Heart right ventricle (tissue), 16 donors: ENCODE measurements around the gene ST6GALNAC4. TPM values are rescaled to one million over a fixed set of nuclear protein-coding genes. Genes with fewer than 3 reads are reported as not detected.
"Not testable (repeated sequence)": the region's sequence is repeated elsewhere in the genome, so short reads cannot be mapped to it uniquely, and the experiment has no call there.

Experiments
- ATAC-seq, 8 donors: fragments of 200-7000 bp; cut with Tn5 transposase; one replicate each; pipeline ENCODE4 v1.9.1; 2020; ENCODE audit warnings: mild to moderate bottlenecking in 8 of 8, moderate library complexity in 8 of 8, moderate number of reproducible peaks in 1 of 8
- DNase-seq, 2 donors: peaks; one replicate each; pipeline ENCODE4 v3.0.0-alpha.2; 2020
- H3K27ac ChIP-seq, 10 donors: fragments of 200-600 bp; sonication (generic) in 2 of 10; one replicate each; pipeline versions ENCODE4 v1.5.0 to v1.8.0; 2020 to 2022; ENCODE audit warnings: mild to moderate bottlenecking in 3 of 10
- H3K27me3 ChIP-seq, 7 donors: fragments of 200-600 bp; one replicate each; pipeline ENCODE4 v1.8.0; 2021 to 2022; ENCODE audit warnings: mild to moderate bottlenecking in 2 of 7
- H3K36me3 ChIP-seq, 9 donors: fragments of 200-600 bp; sonication (generic) in 1 of 9; one replicate each; pipeline versions ENCODE4 v1.5.0 to v1.8.0; 2020 to 2022; ENCODE audit warnings: mild to moderate bottlenecking in 2 of 9
- H3K4me1 ChIP-seq, 9 donors: fragments of 200-600 bp; sonication (generic) in 1 of 9; one replicate each; pipeline versions ENCODE4 v1.5.0 to v1.8.0; 2020 to 2022; ENCODE audit warnings: mild to moderate bottlenecking in 4 of 9
- H3K4me3 ChIP-seq, 10 donors: fragments of 200-600 bp; sonication (generic) in 2 of 10; one replicate each; pipeline versions ENCODE4 v1.5.0 to v1.8.0; 2020 to 2022; ENCODE audit warnings: mild to moderate bottlenecking in 7 of 10, moderate library complexity in 2 of 10
- H3K9me3 ChIP-seq, 11 donors: fragments of 200-600 bp in 10 of 11; sonication (generic) in 2 of 11; one replicate each; pipeline versions ENCODE4 v1.5.0 to v1.8.0; 2013 to 2022; ENCODE audit warnings: mild to moderate bottlenecking in 2 of 11, control low read depth in 1 of 11, moderate library complexity in 1 of 11
- WGBS, 2 donors: extraction: QIAGEN DNeasy Blood & Tissue Kit; methylation state at CpG; one replicate each; pipeline ENCODE4 v1.1.7; 2013; ENCODE audit warnings: inconsistent platforms in 1 of 2; 5-methylcytosine and 5-hydroxymethylcytosine counted together
- intact Hi-C, 10 donors: fragments of 100-400 bp; cut with DNase I; formaldehyde crosslinking; loops; one replicate each; pipeline versions ENCODE4 v1.11.1 to v1.14.2; 2022
- polyA plus RNA-seq, 2 donors: library from polyadenylated mRNA; stranded (reverse); fragments of 200-250 nt; gene quantifications; one replicate each; pipeline ENCODE4 v1.2.3, GENCODE V29; 2013
- total RNA-seq, 10 donors: library from RNA; stranded (reverse); fragmentation: NEBNext Ultra II Directional in 3 of 10; extraction: Animal tissue kit (Norgen Biotek cat#: 25700) in 3 of 10; gene quantifications; one replicate each; pipeline versions ENCODE4 v1.2.1 to v1.2.4, GENCODE V29; 2021 to 2023
- TF ChIP-seq, protein P1 (sequence below), 9 donors: fragments of 200-600 bp; sonication (generic) in 2 of 9; IDR thresholded peaks; one replicate each; pipeline versions ENCODE4 v1.5.0 to v1.8.0; 2021 to 2022; ENCODE audit warnings: antibody characterized with exemption in 9 of 9, mild to moderate bottlenecking in 5 of 9, moderate library complexity in 1 of 9
- donor health status: Arrhythmogenic right ventricular cardiomyopathy.
- donor health status: ischemic (EF 13 %, LVEDD 7.1; RV severe dilation, severe dysfunction).
- donor health status: healthy with polysubstance abuse.
- donor health status: DM: no; HTN: yes; CAD: no.
- donor health status: DM: no; HTN: no; CAD: no.
- donor health status: ischemic (EF 25% LVEDD 6.9; RV normal size, moderate dysfunction).
- donor health status: ischemic (EF 25% LVEDD 5.7; RV mildly dilated, moderate dysfunction).
- donor health status: healthy.
- donor health status: DM: yes; HTN: yes; CAD: no.
- donor health status: Ischemic cardiomyopathy.
- donor health status: ischemic (EF 35%, LVEDD 5.7; RV mildly dilated, moderate dysfunction).
- donor health status: nonischemic (EF 11% LVEDD 7.7; RV severe dilation, severe dysfunction).
- donor health status: DM: yes; HTN: yes; CAD: no.
- donor health status: PGD.
- donor health status: ischemic (EF 29% LVEDD 5.4; RV normal size, mild dysfunction).
- donor health status: nonischemic (EF 23%, LVEDD 6.1; RV moderate dilation, normal function).

Gene ST6GALNAC4
- total and polyA plus RNA-seq, 12 donors, result 10.8 to 52.9 (median 33.9) TPM

DNA sequence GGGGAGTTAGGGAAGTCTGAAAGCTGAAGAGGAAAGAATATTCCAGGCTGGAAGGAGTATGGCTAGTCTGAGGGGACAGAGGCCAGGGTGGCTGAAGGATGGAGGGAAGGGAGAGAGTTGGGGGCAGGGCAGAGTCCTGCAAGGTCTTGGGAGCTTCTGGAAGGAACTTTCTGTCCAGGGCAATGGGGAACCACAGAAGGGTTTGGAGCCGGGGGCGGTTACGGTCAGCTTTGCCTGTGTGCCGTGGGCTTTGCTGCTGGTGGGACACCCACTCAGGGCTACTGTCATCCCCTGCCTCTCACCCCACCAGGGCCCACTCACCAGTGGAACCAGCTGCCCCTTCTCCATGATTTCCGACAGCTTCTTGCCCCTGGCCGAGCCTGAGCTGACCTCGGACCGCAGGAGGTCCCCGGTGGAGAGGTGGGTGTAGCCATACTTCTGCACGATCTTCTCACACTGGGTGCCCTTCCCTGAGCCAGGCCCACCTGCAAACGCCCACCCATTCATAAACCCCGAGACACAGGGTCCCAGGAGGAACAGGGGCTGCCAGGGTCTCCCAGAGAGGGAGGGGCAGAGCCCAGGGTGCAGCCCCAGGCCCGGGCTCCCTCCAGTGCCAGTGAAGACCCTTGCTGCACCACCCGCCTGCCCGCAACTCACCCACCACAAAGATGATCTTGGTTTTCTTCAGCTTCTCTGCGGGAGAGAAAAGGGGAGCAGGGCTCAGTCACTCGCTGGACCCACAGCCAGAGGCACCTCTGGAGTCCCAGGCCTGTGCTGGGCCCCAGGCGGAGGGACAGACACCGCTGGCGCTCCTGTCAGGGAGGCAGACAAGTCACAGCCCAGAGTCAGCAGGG, 44.2 kb downstream of the ST6GALNAC4 start:
- peaks cover 18 to 78% (median 56%) of the 10 kb centered on the region in 9 donors for H3K4me1 ChIP-seq
- TF ChIP-seq, protein P1, sequence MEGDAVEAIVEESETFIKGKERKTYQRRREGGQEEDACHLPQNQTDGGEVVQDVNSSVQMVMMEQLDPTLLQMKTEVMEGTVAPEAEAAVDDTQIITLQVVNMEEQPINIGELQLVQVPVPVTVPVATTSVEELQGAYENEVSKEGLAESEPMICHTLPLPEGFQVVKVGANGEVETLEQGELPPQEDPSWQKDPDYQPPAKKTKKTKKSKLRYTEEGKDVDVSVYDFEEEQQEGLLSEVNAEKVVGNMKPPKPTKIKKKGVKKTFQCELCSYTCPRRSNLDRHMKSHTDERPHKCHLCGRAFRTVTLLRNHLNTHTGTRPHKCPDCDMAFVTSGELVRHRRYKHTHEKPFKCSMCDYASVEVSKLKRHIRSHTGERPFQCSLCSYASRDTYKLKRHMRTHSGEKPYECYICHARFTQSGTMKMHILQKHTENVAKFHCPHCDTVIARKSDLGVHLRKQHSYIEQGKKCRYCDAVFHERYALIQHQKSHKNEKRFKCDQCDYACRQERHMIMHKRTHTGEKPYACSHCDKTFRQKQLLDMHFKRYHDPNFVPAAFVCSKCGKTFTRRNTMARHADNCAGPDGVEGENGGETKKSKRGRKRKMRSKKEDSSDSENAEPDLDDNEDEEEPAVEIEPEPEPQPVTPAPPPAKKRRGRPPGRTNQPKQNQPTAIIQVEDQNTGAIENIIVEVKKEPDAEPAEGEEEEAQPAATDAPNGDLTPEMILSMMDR (IDR thresholded peaks at IDR 0.05), result no peak
- H3K27me3 ChIP-seq, result peaks cover 0 to 8% (median 0%) of the 10 kb centered on the region in 7 donors
- peak overlapping the region in 5 of 10 donors; percentile 28 to 91 (median 88) for H3K27ac ChIP-seq
- ATAC-seq (no peak), DNase-seq (no peak)
- no peaks in the 10 kb centered on the region for H3K9me3 ChIP-seq
- intact Hi-C loops, result loop anchor here (5.0 to 10.0 kb wide), 11 partner anchors 45 to 280 kb away; partner anchors contain the start of genes CDK9 (in 4 of the 10), TOR2A (in 4 of the 10), FPGS (in 2 of the 10) and ST6GALNAC4 (in 2 of the 10)
- peaks cover 0 to 58% (median 27%) of the 10 kb centered on the region in 9 donors for H3K36me3 ChIP-seq
- WGBS, 2 donors, result 90 to 92% methylated on average over 20 of the region's 20 CpGs
- no peak overlapping the region for H3K4me3 ChIP-seq

DNA sequence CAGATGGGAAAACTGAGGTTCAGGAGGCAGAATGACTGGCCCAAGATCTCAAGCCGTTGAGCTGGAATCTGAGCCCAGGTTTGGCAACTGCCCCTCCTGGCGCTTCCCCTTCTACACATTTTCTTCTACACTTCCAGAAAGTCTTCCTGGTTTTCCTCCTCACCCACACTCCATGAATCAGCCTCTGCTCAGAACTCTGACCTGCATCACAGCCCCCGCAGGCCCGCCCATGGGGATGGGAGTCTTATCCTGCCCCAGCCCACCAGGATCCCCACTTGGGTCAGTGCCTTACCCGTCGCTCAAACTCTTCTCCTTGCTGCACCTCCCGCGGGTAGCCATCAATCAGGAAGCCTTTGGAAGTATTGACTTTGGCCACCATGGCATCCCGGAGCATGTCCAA, 45.3 kb downstream of the ST6GALNAC4 start:
- no peak overlapping the region for H3K27ac ChIP-seq
- peaks cover 0 to 62% (median 28%) of the 10 kb centered on the region in 9 donors for H3K36me3 ChIP-seq
- H3K9me3 ChIP-seq, result no peaks in the 10 kb centered on the region
- intact Hi-C loops, result loop anchor here (2.0 to 10.0 kb wide), 13 partner anchors 44 to 279 kb away; partner anchors contain the start of genes CDK9 (in 4 of the 10), TOR2A (in 4 of the 10), FPGS (in 2 of the 10) and ST6GALNAC4 (in 2 of the 10)
- 79 to 85% methylated on average over 9 of the region's 9 CpGs for WGBS, 2 donors
- no peak for DNase-seq
- H3K4me1 ChIP-seq, result peaks cover 15 to 80% (median 52%) of the 10 kb centered on the region in 9 donors
- no peaks in the 10 kb centered on the region for H3K27me3 ChIP-seq
- TF ChIP-seq, protein P1 (IDR thresholded peaks at IDR 0.05), result no peak
- H3K4me3 ChIP-seq, result no peak overlapping the region
- no peak for ATAC-seq

DNA sequence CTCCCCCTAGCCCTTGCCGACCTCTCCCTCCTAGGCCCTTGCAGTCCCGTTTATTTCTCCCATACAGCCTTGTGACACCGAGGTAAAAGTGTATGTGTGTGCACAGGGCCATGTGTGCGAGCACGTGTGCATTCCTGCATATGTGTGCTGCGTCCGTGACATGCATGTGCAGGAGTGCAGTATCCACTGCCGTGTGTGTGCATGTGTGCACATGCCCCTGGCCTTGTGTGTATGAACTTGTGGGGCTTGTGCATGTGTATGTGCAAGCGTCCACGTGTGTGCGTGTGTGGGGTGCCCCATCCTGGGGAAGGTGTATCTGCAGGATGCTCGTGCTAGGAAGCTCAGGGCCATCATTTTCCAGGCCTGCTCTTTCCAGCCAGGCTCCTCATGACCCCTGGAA, 46.0 kb downstream of the ST6GALNAC4 start:
- no peak for DNase-seq
- peaks cover 0 to 64% (median 28%) of the 10 kb centered on the region in 9 donors for H3K36me3 ChIP-seq
- no peak for ATAC-seq
- H3K9me3 ChIP-seq, result no peaks in the 10 kb centered on the region
- 80 to 90% methylated on average over 12 of the region's 12 CpGs for WGBS, 2 donors
- no peaks in the 10 kb centered on the region for H3K27me3 ChIP-seq
- H3K4me3 ChIP-seq, result no peak overlapping the region
- intact Hi-C loops, result loop anchor here (1.0 to 10.0 kb wide), 14 partner anchors 44 to 279 kb away; partner anchors contain the start of genes TOR2A (in 5 of the 10), CDK9 (in 4 of the 10), FPGS (in 2 of the 10) and ST6GALNAC4 (in 2 of the 10)
- TF ChIP-seq, protein P1 (IDR thresholded peaks at IDR 0.05), result no peak
- H3K27ac ChIP-seq, result no peak overlapping the region
- H3K4me1 ChIP-seq, result peaks cover 10 to 75% (median 46%) of the 10 kb centered on the region in 9 donors

DNA sequence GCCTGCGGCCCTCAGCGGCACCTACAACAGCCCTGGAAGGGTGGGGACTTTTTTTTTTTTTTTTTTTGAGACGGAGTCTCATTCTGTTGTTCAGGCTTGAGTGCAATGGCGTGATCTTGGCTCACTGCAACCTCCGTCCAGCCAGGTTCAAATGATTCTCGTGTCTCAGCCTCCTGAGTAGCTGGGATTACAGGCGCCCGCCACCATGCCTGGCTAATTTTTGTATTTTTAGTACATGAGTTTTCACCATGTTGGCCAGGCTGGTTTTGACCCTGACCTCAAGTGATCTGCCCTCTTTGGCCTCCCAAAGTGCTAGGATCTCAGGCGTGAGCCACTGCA, 46.7 kb downstream of the ST6GALNAC4 start:
- H3K4me1 ChIP-seq, result peaks cover 9 to 69% (median 46%) of the 10 kb centered on the region in 9 donors
- 64 to 78% methylated on average over 8 to 9 of the region's 9 CpGs for WGBS, 2 donors
- DNase-seq, H3K4me3 ChIP-seq, H3K9me3 ChIP-seq, H3K27me3 ChIP-seq, ATAC-seq: not testable (repeated sequence)
- peaks cover 0 to 64% (median 28%) of the 10 kb centered on the region in 9 donors for H3K36me3 ChIP-seq
- peak overlapping the region in 2 of 10 donors; percentile 66 to 92 for H3K27ac ChIP-seq
- intact Hi-C loops, result loop anchor here (1.0 to 10.0 kb wide), 14 partner anchors 43 to 278 kb away; partner anchors contain the start of genes TOR2A (in 5 of the 10), CDK9 (in 4 of the 10), FPGS (in 2 of the 10) and ST6GALNAC4 (in 2 of the 10)
- TF ChIP-seq, protein P1 (IDR thresholded peaks at IDR 0.05), result peak in 3 of 9 donors; percentile 14 to 43 (median 28)
